K562 (cell line): Measurements from ENCODE around the gene PRCD.

Experiments
- GATA2 ChIP-seq: sonication (generic); formaldehyde crosslinking; IDR thresholded peaks from 2 replicates; pipeline ENCODE4 v1.4.0; 2020; ENCODE audit warnings: mild to moderate bottlenecking, missing genetic modification reagents
- GMEB1 ChIP-seq: fragments of 250-450 bp; sonication (Bioruptor Pico); IDR thresholded peaks from 2 replicates; pipeline ENCODE4 v1.4.0; 2020; ENCODE audit warnings: mild to moderate bottlenecking
- HDAC2 ChIP-seq: fragments of 450-650 bp; IDR thresholded peaks from 2 replicates; pipeline ENCODE4 v1.6.1; 2016; ENCODE audit warnings: mild to moderate bottlenecking
- HMGXB4 ChIP-seq: sonication (generic); formaldehyde crosslinking; IDR thresholded peaks from 2 replicates; pipeline ENCODE4 v1.8.1; 2023; ENCODE audit warnings: mild to moderate bottlenecking, missing genetic modification reagents
- POLR2A ChIP-seq: fragments of 450-650 bp; conservative IDR thresholded peaks from 2 replicates; pipeline ENCODE4 v1.6.1; 2016
- RAD21 ChIP-seq, 2 experiments: fragments of 250-450 bp in 1 of 2; fragments of 450-650 bp in 1 of 2; sonication (Bioruptor Pico) in 1 of 2; formaldehyde crosslinking in 1 of 2; IDR thresholded peaks in 1 of 2; conservative IDR thresholded peaks in 1 of 2; 2 replicates each; pipeline versions ENCODE4 v1.4.0 to v1.8.0; 2020 to 2022; ENCODE audit warnings: mild to moderate bottlenecking in 2 of 2, moderate library complexity in 1 of 2
- ZFP36 ChIP-seq: fragments of 150-350 bp; IDR thresholded peaks from 2 replicates; pipeline ENCODE4 v1.6.1; 2018; ENCODE audit warnings: low read length, low read depth; ENCODE audit not compliant: partially characterized antibody

- TF ChIP-seq HMGXB4 (CRISPR knock-in tag) = no peak
- no peak for TF ChIP-seq RAD21 (CRISPR knock-in tag; conservative IDR thresholded peaks at IDR 0.05 in 1 of 2, IDR thresholded peaks at IDR 0.05 in 1 of 2)
- TF ChIP-seq GATA2 (CRISPR knock-in tag) = no peak
- no peak for TF ChIP-seq GMEB1 (CRISPR knock-in tag)
- TF ChIP-seq POLR2A = no peak
- no peak for TF ChIP-seq ZFP36
- TF ChIP-seq HDAC2 = no peak
These were observed at the start of gene PRCD for GRCh38 chr17:76539631-76540271.
